DMS 273 (cell line): ENCODE results near the gene C1QTNF6.

ENCODE experiments used
- DNase-seq: peaks from one replicate; lab custom pipeline; 2025; ENCODE audit not compliant: unreplicated experiment; lab: John Stamatoyannopoulos, UW

The C1QTNF6 gene

DNA sequence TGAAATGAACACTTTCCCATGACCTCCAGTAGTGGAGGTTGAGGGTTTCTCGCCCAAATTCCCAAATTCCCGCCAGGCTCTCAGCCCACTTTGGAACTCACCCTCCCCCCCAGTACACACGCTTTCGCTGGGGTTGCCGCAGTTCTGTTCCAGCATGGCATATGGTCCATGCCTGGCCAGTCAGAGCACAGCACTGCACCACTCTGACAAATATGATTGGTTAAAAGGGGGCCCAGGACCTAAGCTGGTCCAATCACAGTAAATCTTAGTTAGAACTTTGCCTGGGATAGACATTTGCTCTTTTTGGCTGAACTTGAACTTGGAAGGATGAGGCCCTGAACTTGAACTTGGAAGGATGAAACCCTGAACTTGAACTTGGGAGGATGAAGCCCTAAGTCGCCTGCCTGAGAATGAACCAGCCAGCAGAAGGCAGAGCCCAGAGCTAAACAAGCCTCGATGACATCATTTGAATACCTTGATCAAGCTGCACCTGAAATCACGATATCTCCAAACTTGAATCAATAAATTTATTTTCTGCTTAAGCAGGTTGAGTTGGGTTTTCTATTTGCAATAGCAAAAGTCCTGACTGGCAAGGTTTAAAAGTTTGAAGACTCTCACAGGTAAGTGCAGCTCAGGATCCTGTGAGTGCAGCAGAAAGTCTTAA is 36.8 kb upstream of the C1QTNF6 start:
- DNase-seq: no peak

- no peak for DNase-seq
Measured at GRCh38 chr22:37223965-37224551, 36.0 kb upstream of the C1QTNF6 start.

DNA sequence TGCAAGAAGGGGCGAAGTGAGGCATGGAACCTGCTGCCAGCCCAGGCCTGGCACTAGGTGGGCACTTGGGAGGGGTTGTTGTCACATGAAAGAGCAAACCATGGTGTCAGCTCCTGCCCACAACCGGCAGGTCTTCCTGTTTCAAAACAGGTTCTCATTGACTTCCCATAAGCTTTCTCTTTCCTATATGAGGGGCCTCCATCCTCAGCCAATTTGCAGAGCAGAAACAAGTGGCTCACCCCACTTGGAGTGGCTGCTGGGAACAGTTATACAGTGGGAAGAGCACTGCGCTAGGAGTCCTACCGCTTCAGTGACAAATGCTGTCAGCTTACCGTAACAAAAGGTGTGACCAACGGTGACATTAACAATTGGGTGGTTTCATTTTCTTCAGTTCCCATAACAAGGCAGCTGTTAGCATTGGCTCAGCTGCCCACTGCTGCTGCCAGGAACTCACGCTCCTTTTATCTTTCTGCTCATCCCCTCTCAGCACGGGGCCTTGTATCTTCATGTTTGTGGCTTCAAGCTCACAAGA is 34.5 kb upstream of the C1QTNF6 start:
- DNase-seq: no peak

DNA sequence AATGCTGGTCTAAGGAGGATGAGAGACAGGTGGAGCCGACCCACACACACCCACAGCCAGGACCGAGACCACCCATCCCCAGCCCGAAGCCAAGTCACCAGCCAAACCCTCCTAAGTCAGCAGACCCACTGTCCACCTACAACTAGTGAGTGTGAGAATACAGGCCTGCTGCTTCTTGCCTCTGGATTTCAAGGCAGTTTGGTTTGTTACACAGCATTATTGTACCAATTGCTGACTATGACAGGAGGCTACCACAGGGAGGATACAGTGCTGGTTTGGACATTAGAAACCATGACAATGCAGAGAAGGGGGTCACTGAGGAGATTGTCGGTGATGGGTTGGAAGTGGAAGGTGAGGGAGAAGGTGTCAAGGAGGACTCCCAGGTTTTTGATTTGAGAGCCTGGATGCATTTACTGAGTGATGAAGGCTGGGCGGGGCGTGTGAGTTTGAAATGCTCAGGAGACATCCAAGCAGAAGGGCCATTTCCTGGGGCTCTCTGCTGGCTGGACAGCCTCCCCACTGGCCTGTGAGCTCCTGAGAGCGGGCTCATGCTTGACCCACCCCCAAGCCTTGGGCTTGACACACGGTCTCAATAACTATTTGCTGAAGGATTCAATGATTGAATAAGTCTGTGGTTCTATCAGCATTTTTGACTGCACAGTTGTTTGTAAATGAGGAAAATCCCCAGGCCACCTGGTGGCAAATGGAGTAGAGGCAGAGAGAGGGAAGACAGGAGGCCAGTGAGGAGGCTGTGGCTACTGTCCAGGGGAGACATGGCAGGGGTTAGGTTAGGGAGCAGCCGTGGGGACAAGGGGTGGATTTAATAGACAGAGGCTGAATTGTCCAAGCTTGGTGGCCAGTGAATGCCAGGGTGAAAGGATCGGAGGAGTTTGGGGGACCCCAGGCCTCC is 33.6 kb upstream of the C1QTNF6 start:
- no peak for DNase-seq

- no peak for DNase-seq
Measured at GRCh38 chr22:37220543-37220981, 32.5 kb upstream of the C1QTNF6 start.

- no peak for DNase-seq
Measured at GRCh38 chr22:37219533-37219932, 31.5 kb upstream of the C1QTNF6 start.

DNA sequence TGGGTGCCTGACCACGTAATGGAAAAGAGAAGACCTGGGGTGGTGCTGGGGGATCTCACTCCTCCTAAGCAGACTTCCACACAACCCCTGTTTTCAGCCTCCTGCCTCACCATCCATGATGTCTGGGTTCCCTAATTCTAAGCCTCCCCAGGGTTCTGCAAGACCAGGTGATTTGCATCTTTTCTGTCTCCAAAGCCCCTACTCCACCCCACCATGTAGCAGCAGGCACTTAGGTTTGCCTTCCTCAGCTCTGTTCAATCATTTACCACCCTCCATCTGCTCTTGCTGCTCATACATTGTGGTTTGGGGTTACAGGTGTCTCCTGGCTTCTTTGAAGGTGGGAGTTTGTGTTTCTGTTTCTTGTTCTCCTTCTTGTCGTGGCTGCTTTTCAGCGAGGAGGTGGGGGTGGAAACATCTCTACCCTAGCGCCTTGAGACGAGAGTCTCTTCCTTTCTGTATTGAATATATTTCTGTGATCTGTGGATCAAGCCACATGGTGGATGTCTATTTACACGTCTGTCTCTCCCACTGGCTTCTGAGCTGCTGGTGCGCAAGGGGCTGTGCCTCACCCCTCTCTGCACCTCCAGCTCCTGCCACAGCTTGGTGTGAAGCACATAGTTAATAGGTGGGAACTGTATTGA is 30.8 kb upstream of the C1QTNF6 start:
- DNase-seq: no peak

DNA sequence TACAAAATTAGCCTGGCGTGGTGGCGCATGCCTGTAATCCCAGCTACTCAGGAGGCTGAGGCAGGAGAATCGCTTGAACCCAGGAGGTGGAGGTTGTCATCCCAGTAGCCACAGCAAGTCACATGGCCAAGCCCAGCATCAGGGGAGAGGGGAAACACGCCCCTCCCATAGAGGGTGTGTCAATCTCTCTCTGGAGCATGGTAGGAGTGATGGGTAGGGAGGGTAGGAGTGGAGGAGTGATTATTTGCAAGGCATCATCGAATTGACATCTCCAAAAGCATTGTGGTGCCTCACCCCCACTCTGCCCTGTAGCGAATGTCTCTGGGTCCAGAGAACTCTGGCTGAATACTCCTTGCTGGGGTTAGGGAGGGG is 30.3 kb upstream of the C1QTNF6 start:
- no peak for DNase-seq

DNA sequence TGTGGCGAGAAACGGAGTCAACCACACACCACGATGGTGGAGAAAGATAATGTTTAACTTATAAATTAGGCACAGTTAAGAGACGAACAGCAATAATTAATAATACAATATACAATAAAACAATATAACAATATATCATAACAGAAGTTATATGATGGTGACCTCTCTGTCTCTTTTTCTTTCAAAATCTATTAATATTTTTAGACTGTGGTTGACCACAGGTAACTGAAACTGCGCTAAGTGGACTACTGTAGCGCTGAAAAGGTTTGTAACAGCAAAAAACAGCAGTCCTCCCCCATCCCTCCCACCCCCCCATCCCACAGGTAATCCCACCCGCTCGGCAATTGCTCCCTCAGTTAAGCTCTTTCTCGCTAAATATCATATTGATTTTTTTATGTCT is 27.8 kb upstream of the C1QTNF6 start:
- DNase-seq: no peak

- DNase-seq: no peak
Measured at GRCh38 chr22:37214731-37215030, 26.6 kb upstream of the C1QTNF6 start.

GRCh38 chr22:37213941-37214730 is 26.1 kb upstream of the C1QTNF6 start:
- DNase-seq: no peak

GRCh38 chr22:37213218-37213855 is 25.3 kb upstream of the C1QTNF6 start:
- no peak for DNase-seq

- peak; percentile 25 for DNase-seq
Measured at GRCh38 chr22:37212174-37212906, 24.3 kb upstream of the C1QTNF6 start, which contains the start of gene SSTR3. SSTR3 (minus strand) TSS chr22:37212477; CDS start chr22:37207803, 4,674 bp downstream.

- no peak for DNase-seq
Measured at GRCh38 chr22:37211866-37212173, 23.8 kb upstream of the C1QTNF6 start.

- no peak for DNase-seq
Measured at GRCh38 chr22:37211075-37211865, 23.2 kb upstream of the C1QTNF6 start.

- DNase-seq: no peak
Measured at GRCh38 chr22:37210041-37210803, 22.2 kb upstream of the C1QTNF6 start.

GRCh38 chr22:37209140-37209845 is 21.2 kb upstream of the C1QTNF6 start:
- DNase-seq: no peak
